Stimulated activated CD8-positive, alpha-beta memory T cell treated with anti-CD3 and anti-CD28 coated beads, Interleukin-7, amount 100 ng/mL, for 24 hours (primary cell): ENCODE data around the gene AFM.

ENCODE experiments used
- DNase-seq: peaks from one replicate; pipeline ENCODE4 v3.0.0-alpha.2; 2020; ENCODE audit warnings: low read depth

The AFM gene

GRCh38 chr4:73451404-73451803 is 30.1 kb upstream of the AFM start:
- DNase-seq: no peak

DNA sequence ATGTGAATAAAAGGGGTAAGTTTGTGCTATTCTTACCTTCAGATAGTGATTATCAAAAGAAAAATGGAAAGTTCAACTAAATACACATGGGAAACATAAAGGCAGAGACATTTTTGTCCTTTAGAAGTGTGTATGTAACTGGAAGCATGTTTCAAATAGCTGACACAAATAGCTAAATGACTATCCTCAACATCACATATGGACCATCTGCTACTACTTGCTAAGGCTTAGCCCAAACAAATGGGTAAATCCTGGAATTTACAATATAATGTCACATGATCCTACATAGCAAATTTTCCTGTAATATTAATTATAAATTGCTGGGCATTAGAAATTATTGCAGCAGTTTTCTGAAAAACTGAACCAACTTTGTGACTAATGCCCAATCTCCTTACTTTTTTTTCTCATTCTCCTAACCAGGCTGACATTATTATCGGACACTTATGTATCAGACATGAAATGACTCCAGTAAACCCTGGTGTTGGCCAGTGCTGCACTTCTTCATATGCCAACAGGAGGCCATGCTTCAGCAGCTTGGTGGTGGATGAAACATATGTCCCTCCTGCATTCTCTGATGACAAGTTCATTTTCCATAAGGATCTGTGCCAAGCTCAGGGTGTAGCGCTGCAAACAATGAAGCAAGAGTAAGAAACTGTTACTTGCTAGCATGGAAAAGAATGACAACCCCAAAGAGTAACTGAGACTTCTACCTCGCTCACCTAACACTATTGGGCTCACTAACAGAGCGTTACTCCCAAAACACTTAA is 29.4 kb upstream of the AFM start:
- DNase-seq: no peak

GRCh38 chr4:73452953-73453700 is 28.4 kb upstream of the AFM start:
- no peak for DNase-seq

DNA sequence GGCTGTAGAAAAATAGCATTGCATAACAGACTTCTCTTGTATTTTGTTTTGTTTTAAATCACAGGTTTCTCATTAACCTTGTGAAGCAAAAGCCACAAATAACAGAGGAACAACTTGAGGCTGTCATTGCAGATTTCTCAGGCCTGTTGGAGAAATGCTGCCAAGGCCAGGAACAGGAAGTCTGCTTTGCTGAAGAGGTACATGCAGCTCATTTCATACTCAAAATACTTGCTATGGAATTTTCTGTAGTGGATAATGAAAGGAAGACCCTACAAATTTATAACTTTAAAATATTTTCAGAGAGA is 27.9 kb upstream of the AFM start:
- DNase-seq: no peak

GRCh38 chr4:73454920-73455319 is 26.6 kb upstream of the AFM start:
- no peak for DNase-seq

DNA sequence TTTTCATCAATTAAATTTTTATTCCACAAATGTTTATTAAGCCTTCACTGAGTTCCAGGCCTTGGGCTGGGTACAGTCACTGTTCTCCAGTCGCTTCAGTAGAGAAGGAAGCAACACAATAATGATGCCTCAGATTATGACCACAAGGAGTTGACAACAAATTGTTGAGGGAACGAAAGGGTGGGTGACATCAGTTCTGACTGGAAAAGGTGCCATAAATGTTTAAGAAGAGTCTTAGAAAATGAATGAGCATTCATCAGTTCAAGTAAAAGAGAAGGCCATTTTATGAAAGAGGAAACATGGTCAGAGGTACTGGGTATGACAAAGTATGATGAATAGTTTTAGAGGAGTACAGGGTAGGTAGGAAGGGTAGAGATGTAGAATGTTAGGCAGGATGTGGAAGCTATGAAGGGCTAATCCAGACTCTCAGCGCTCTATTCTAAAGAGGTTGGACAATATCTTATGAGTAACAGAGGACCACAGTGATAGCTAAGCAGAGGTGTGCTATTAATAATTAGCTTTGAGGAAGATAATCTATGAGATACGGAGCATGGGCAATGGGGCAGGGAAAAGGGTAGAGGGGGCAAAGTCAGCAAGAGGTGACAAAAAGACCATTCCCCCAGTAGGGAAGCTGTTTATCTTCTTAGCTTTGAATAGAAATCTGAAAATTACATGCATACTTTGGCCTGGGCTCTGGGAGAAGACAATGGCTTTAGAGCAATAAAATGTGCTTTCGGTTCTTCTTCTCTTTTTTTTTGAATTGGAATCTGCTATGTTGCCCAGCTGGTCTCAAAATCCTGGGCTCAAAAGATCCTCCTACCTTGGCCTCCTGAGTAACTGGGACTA is 25.1 kb upstream of the AFM start:
- no peak for DNase-seq

DNA sequence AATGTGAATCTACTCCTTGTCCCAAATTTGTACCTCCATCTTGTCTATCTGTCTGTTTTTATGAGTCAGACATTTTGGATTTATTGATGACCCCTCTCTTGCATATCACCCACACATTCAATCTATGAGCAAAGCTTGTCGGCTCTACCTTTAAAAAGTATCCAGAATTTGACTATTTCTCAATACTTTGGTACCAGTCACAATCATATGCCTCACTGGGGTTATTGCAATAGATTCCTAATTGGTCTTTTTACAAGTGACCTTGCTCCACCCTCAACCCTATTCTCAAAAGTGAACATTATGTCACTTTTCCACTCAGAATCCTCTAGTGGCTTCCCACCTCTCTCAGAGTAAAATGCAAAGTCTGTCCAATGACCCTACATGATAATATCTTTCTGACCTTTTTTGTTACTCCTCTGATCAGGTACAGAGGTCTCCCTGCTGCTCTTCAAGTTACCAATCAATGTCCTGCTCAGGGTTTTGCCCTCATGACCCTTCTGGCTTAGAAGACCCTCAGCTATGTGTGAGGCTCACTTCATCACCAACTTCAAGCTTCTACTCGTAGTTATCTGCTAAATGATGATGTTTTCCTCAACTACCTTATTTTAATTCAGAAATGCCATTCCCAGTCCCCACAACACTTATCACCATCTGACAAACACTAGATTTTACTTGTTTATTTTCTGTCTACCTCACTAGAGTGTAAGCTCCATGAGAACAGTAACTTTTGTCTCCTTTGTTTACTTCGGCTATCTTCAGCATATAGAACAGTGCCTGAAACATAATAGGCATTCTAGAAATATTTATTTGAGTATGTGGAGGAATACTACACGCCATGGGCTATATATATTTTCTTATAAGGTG is 23.1 kb upstream of the AFM start:
- no peak for DNase-seq

DNA sequence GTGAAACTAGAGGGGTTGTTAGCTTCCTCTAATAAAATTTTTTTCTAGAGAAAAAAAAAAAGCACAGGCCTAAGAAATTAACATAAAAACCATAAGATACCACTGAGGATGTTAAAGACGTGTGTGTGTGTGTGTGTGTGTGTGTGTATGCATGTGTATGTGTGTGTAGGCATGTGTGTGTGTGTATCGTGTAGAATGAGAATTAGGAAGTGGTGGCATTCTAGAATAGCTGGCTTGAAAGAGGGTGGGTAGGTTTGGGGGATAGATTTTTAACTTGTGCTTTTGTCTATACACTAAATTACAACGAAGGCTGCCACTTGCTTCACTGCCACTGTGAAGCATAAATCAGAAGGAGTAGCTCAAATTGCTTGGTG is 22.5 kb upstream of the AFM start:
- DNase-seq: no peak

DNA sequence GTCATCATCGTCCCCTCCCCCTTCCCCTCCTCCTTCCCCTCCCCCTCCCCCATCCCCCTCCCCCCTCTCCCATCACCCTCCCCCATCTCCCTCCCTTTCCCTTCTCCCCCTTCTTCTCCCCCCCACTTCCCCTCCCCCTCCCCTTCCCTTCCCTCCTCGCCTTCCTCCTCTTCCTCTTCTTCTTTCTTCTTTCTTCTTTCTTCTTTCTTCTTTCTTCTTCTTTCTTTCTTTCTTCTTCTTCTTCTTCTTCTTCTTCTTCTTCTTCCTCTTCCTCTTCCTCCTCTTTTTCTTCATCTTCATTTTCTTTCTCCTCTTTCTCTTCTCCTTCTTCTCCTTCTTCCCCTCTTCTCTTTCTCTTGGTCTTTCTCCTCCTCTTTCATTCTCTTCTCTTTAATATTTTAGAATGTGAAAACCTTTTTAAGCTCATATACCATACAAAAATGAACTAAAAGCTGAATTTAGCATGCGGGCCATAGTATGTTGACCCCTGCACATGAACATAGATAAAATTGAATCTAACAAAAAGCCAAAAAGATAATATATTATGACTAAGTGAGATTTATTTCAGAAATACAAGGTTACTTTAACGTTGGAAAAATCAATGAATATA is 20.5 kb upstream of the AFM start:
- no peak for DNase-seq

DNA sequence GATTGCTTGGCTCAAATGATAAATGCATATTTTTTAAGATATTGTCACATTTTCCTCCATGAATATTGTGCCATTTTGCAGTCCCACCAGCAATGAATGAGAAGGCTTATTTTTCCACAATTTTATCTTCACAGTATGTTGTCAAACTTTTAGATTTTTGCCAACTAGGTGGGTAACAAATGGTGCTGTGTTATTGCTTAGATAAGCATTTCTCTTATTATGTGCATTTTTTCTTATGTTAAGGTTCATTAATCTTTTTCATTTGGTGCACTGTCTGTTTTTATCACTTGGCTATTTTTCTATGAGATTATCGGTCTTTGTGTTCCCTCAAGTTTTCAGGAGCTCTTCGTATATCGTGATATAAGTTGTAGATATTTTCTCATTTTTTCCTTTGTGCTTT is 13.4 kb upstream of the AFM start:
- DNase-seq: no peak

DNA sequence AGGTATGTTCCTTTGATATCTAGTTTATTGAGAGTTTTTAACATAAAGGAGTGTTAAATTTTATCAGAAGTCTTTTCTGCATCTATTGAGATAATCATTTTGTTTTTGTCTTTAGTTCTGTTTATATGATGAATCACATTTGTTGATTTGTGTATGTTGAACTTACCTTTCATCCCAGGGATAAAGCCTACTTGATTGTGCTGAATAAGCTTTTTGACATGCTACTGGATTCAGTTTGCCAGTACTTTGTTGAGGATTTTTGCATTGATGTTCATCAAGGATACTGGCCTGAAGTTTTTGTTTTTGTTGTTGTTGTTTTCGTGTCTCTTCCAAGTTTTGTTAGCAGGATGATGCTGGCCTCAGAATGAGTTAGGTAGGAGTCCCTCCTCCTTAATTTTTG is 10.8 kb upstream of the AFM start:
- DNase-seq: no peak

GRCh38 chr4:73477176-73477575 is 4.4 kb upstream of the AFM start:
- no peak for DNase-seq

GRCh38 chr4:73479323-73479722 is 2.2 kb upstream of the AFM start:
- DNase-seq: no peak

DNA sequence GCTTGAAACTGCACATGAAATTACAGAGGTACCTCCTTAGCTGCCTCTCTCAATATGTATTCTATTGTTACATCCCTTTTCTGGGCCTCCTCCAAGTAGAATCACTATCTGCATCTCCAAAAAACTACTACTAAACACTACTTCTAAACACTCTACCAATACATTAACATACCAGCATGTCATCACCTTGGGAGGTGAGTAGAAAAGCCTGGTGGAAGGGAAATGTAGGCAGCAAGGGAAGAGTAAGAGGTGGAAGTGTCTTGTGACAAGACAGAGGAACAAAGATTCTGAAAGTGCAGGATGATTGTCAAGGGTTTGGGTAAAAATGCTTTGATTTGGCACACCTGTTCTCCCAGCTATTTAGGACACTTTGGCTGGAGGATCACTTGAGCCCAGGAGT is 3.5 kb downstream of the AFM start:
- DNase-seq: no peak

- no peak for DNase-seq
Observed at GRCh38 chr4:73485596-73485995, 4.1 kb downstream of the AFM start.

GRCh38 chr4:73486497-73486896 is 5.0 kb downstream of the AFM start:
- no peak for DNase-seq

DNA sequence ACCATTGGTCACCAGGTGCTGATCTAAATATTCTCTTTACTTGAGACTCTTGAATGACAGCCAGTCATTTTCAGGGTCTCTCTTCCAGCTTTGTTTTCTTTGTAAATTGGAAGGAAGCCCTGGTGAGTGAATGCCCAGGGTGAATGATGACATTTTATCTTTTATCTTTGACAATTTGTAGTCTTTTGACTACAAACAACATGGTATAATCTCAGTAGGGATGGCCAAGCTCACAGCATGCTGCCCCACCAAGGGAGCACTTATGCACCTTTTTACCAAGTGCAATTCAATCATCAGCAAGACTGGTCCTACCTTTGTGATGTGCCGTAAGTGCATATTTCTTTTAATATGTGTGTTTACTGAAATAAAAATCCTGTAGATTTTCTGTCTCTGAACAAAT is 5.7 kb downstream of the AFM start:
- DNase-seq: no peak

DNA sequence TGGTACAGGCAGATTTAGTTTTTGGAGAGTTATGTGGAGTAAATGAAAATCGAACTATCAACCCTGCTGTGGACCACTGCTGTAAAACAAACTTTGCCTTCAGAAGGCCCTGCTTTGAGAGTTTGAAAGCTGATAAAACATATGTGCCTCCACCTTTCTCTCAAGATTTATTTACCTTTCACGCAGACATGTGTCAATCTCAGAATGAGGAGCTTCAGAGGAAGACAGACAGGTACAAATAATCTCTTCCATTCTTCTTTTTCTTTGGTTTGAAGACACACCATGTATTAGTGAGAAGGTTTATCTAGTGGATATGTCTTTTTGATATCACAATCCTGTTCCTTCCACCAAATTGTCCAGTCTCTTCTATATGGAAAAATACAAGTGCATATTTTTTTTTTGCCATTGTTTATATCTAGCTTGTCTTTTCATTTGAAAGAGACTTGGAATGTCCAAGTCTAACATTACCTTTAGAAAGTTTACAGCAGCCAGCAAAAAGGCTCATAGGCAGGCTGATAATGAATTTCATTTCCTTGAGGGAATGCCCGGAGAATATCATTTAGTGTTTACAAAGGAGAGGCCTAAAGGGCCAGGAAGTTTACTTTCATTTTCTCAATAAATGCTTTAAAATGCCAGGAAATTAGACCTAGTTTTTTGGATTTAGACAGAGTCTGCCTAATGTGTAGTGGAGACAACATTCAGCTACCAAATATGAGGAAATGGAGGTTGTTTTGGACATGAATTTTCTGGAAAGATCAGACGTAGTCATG is 18.6 kb downstream of the AFM start:
- DNase-seq: no peak

GRCh38 chr4:73501664-73502265 is 20.2 kb downstream of the AFM start:
- no peak for DNase-seq

- DNase-seq: no peak
Observed at GRCh38 chr4:73505567-73505966, 24.0 kb downstream of the AFM start.

GRCh38 chr4:73507541-73507940 is 26.0 kb downstream of the AFM start:
- no peak for DNase-seq
